Measurements from ENCODE around the gene PCTP.

PCTP gene

GRCh38 chr17:55709984-55710383 is 40.9 kb upstream of the PCTP start:
- Histone ChIP-seq H3F3A (ENCODE audit: insufficient read depth) (no peaks in the 10 kb centered on the region), H3K27ac (ENCODE audit: low read depth, low read length) (no peak overlapping the region), H3K79me2 (ENCODE audit: insufficient read depth, low read length) (no peaks in the 10 kb centered on the region), H3K4me2 (ENCODE audit: low read depth, low read length, poor library complexity, severe bottlenecking) (no peak overlapping the region), H3K9ac (ENCODE audit: low read length) (no peak overlapping the region), H3K27me3 (ENCODE audit: low read length) (no peaks in the 10 kb centered on the region), H3K36me3 (ENCODE audit: low read length) (no peaks in the 10 kb centered on the region), H3K9me2 (replicated peaks; ENCODE audit: insufficient read depth, low read length) (no peaks in the 10 kb centered on the region), H3K4me3 (ENCODE audit: insufficient read depth, low read length, poor library complexity, severe bottlenecking) (no peak overlapping the region), H3K9me3 (ENCODE audit: insufficient read depth, low read length) (no peaks in the 10 kb centered on the region), H4K20me1 (ENCODE audit: low read depth, low read length) (no peaks in the 10 kb centered on the region), H2AFZ (ENCODE audit: low read depth, low read length, severe bottlenecking) (no peak overlapping the region)
- TF ChIP-seq CTCF (IDR thresholded peaks at IDR 0.05; ENCODE audit: insufficient read depth, low read length, poor library complexity, severe bottlenecking) (no peak), EZH2phosphoT487 (conservative IDR thresholded peaks at IDR 0.05; ENCODE audit: low read length) (no peak)

GRCh38 chr17:55710410-55710809 is 40.4 kb upstream of the PCTP start:
- no peaks in the 10 kb centered on the region for H3K36me3 ChIP-seq (ENCODE audit: low read length)

GRCh38 chr17:55710829-55711496 is 39.9 kb upstream of the PCTP start:
- H3K27me3 ChIP-seq (ENCODE audit: low read length) = no peaks in the 10 kb centered on the region
- H3K36me3 ChIP-seq (ENCODE audit: low read length) = no peaks in the 10 kb centered on the region
- no peaks in the 10 kb centered on the region for H3K79me2 ChIP-seq (ENCODE audit: insufficient read depth, low read length)
- no peaks in the 10 kb centered on the region for H3F3A ChIP-seq (ENCODE audit: insufficient read depth)
- no peak overlapping the region for H2AFZ ChIP-seq (ENCODE audit: low read depth, low read length, severe bottlenecking)
- H3K4me2 ChIP-seq (ENCODE audit: low read depth, low read length, poor library complexity, severe bottlenecking) = no peak overlapping the region
- H3K9me3 ChIP-seq (ENCODE audit: insufficient read depth, low read length) = no peaks in the 10 kb centered on the region
- H4K20me1 ChIP-seq (ENCODE audit: low read depth, low read length) = no peaks in the 10 kb centered on the region
- no peaks in the 10 kb centered on the region for H3K9me2 ChIP-seq (replicated peaks; ENCODE audit: insufficient read depth, low read length)
- no peak overlapping the region for H3K4me3 ChIP-seq (ENCODE audit: insufficient read depth, low read length, poor library complexity, severe bottlenecking)
- no peak overlapping the region for H3K27ac ChIP-seq (ENCODE audit: low read depth, low read length)
- TF ChIP-seq EZH2phosphoT487 (conservative IDR thresholded peaks at IDR 0.05; ENCODE audit: low read length) (no peak), CTCF (IDR thresholded peaks at IDR 0.05; ENCODE audit: insufficient read depth, low read length, poor library complexity, severe bottlenecking) (no peak)
- no peak overlapping the region for H3K9ac ChIP-seq (ENCODE audit: low read length)

More at GRCh38 chr17:55710410-55710809, 40.4 kb upstream of the PCTP start:
- Histone ChIP-seq H3K79me2 (ENCODE audit: insufficient read depth, low read length) (no peaks in the 10 kb centered on the region), H3K4me3 (ENCODE audit: insufficient read depth, low read length, poor library complexity, severe bottlenecking) (no peak overlapping the region), H3K9me3 (ENCODE audit: insufficient read depth, low read length) (no peaks in the 10 kb centered on the region), H3K27me3 (ENCODE audit: low read length) (no peaks in the 10 kb centered on the region), H3K4me2 (ENCODE audit: low read depth, low read length, poor library complexity, severe bottlenecking) (no peak overlapping the region), H3F3A (ENCODE audit: insufficient read depth) (no peaks in the 10 kb centered on the region), H3K9ac (ENCODE audit: low read length) (no peak overlapping the region), H2AFZ (ENCODE audit: low read depth, low read length, severe bottlenecking) (no peak overlapping the region), H3K27ac (ENCODE audit: low read depth, low read length) (no peak overlapping the region), H4K20me1 (ENCODE audit: low read depth, low read length) (no peaks in the 10 kb centered on the region), H3K9me2 (replicated peaks; ENCODE audit: insufficient read depth, low read length) (no peaks in the 10 kb centered on the region)
- no peak for TF ChIP-seq EZH2phosphoT487 (conservative IDR thresholded peaks at IDR 0.05; ENCODE audit: low read length)
- no peak for TF ChIP-seq CTCF (IDR thresholded peaks at IDR 0.05; ENCODE audit: insufficient read depth, low read length, poor library complexity, severe bottlenecking)
